HG02981 (cell line): ENCODE results near the gene C22orf39.

Experiments
- ATAC-seq: cut with Tn5 transposase; IDR thresholded peaks from one replicate; pipeline ENCODE4 v1.9.1; 2021; ENCODE audit warnings: mild to moderate bottlenecking, moderate library complexity; ENCODE audit not compliant: unreplicated experiment

C22orf39 gene

DNA sequence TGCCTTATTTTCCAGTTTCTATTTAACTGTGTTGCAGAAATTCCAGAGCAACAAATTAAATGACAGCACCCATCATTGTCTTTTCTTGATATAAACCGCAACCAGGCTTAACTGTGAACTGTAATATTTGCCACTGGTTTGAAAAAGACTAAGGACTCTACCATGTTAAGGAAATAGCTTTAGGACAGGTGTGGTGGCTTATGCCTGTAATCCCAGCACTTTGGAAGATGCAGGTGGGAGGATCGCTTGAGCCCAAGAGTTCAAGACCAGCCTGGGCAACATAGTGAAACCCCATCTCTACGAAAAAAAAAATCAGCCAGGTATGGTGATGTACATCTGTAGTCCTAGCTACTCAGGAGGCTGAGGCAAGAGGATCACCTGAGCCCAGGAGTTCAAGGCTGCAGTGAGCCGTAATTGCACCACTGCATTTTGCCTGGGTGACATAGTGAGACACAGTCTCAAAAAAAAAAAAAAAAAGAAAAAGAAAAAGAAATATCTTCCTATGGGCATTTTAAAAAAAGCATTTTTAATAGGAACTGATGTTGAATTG is 44.8 kb downstream of the C22orf39 start:
- ATAC-seq, result no peak

DNA sequence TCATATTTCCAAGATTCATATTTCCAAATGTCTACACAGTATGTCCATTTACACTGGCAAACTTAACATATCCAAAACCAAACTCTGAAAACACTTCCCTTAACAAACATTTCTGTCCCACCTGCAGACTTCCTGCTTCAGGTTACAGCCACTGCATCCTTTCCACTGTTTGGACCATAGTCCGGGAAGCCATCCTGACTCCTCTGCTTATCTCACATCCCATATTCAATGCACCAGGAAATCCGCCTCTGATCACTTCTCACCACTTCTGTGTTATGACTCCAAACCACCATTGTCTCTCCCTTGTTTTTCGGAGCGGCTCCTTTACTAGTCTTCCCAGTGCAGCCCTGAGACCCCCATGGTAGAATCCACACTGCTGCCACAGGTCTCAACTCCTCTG is 46.0 kb downstream of the C22orf39 start:
- no peak for ATAC-seq

DNA sequence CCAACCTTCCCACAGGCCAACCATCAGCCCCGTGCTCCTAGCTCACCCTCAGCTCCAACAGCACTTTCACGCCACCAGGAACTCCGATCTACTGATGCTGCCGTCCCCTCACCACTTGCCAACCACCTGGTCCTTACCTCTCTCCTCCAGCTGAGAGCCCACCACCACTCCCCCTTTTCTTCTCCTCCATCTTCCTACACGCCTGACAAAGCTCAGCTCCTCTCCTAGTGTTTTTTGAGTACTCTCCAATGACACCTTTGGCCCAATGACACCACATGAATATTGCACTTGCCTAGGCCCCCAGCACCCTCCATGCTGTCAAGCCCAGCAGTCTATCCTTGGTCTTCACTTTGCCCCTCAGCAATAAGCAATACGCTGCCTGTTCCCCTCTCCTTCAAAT is 46.6 kb downstream of the C22orf39 start:
- no peak for ATAC-seq

DNA sequence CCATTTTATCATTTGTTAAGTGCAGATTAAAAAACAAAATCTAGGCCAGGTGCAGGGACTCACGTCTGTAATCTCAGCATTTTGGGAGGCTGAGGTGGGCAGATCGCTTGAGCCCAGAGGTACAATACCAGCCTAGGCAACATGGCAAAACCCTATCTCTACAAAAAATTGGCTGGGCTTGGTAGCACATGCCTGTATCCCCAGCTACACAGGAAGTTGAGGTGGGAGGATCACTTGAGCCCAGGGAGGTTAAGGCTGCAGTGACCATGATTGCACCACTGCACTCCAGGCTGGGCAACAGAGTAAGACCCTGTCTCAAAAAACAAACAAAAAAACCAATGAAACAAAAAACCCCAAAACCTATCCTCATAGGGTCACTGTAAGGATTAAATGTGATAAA is 48.9 kb downstream of the C22orf39 start:
- no peak for ATAC-seq

DNA sequence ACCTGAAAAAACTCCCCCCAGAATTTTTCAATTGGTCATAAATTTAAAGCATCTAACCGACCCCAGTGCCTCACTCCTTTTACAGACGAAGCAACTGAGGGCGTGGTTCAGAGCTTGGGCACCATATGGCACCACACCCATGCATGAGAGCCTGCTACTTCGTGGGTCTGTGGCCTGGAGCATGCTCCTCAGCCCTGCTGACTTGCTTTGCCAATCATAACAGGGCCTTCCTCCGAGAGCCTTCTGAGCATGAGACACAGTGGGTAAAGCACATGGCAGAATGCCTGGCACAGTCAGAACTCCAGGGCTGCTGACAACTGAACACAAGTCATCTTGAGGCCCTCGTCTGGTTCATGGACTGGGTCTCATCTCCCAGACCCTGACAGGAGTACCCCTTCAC is 49.3 kb downstream of the C22orf39 start:
- no peak for ATAC-seq

DNA sequence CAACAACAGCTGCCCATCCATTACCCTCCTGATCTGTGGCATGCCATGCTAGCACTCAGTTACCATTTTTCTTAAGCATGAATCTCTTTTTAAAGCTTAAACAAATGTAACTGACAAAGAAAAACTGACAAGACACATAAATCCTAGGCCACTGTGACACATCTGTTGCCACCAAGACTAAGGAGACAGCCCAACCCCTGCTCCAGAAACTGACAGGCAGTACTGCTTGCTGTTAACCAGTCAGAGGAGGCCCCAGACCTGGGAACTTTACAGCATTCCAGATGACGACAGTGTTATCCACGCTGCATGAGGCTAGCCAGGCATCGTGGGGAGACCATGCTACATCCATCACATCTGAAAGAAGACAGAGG is 49.8 kb downstream of the C22orf39 start:
- ATAC-seq, result no peak

DNA sequence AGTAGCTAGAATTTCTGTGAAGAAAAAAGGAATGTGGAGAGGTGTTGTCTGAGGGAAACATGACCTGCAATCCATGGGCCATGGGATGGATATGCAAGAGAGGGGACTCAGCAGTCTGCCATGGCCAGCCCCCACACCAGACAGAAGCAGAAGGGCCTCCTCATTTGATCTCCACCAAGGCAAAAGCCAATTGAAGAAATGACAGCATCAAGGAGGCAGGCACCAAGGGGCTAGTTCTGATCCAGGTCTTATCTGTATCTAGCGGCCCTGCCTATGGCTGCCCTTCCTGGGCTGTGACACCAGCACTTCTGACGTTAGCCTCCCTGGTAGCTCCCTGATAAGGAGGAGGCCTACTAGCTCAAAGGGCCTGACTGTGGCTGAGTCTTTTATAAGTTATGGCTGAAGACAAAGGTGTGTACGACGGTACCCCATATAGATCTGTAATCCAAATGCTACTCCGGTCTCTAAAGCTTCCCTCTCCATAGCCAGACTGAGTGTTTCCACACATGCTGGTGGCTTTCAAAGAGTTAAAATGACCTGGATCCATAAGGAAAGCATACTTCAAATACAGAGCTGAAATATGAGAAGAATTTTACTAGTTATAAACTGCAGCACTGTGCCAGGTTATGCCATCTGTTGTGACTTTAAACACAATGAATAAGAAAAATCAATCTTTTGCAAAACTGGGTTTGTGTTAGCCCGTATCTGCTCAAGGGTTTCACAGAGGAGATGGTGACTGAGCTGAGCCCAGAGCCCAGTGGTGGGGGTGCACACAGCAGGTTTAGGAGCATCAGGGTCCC is 50.4 kb downstream of the C22orf39 start:
- no peak for ATAC-seq

DNA sequence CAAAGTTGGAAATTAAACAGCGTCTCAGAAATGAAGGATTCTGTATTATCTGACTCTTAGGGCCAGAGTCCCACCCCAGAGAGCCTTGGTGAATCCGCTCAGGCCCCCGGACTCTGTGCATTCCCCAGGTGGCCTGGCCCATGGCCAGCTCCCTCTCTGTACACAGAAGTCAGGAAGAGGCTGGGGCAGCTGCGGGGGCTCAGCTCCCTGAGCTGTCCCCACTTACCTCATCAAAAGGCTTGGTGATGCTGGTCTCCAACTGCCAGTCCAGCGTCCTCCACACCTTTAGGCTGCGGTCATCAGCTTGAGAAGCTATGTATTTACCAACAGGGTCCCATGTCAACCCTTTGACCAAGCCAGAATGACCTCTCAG is 51.0 kb downstream of the C22orf39 start:
- ATAC-seq, result no peak

DNA sequence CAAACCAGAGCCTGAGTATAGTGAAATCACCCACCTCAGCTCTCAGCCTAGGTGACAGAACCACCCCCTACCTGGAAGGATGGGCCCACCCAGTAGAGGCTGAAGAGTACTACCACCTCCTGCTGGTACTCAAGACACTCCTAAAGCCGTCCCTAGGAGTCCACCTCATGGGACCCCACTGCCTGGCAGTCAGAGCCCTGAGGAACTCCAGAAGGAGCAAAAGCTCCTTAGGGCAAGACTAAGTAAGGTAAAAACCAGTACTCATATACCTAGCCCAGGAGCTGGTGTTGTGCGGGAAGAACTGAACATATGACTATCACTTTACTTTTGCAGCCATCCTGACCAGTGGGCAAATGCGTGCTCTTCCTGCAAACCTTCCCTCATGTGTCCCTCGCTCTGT is 52.2 kb downstream of the C22orf39 start:
- ATAC-seq, result no peak

DNA sequence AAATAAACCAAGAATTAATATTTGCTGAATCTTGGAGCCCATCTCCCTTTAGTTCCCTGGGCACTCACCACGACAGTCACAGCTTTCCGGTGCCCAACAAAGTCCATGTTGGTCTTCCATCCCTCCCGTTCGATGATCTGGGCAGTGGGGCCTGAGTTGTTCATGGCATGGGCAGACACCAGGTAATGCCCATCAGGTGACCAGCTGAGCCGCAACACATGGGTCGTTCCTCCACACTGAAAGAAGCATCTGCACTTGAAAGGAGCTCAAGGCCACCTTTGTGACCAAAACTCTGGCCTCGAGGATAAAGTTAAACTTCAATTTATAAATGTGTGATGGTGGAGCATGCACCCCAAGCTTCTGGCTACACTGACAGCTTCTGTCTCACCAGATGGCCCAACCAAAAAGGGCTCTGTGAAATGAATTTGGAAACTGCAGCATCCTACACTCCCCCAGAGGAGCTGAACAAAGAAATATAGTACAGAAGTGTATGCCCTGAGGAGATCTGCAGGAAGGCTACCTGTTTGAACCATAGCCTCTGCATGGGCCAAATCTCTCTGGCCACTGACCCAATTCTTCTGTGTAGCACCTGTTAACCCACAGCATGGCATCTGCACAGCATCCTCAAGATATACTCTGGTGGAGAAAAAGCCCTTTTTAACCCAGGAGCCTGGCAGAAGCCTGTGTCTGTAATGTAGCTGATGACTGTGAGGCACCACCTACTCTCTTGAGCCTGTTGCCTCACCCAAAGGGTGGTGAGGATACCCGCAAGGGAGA is 53.0 kb downstream of the C22orf39 start:
- no peak for ATAC-seq

DNA sequence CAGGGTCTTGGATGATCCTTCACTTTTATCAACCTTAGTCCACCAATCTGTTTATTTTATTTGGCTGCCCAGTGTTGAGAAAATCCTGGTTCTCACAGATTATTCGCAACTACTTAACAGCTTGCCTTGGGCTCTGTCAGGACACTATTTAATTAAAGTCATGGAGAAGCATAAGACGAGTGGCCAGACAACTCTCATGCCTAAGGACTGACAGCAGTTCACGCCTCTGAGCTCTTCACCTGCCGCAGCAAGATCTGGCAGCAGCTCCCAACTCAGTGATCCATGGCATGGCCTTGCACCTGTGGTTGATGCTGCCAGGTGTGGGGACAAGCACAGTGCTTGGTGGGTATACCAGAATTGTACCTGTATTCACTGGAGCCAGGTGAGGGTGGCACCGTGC is 53.8 kb downstream of the C22orf39 start:
- no peak for ATAC-seq
